GM21529 (cell line): ENCODE measurements around the gene TMEM101.
"Not testable (repeated sequence)": the region's sequence is repeated elsewhere in the genome, so short reads cannot be mapped to it uniquely, and the experiment has no call there.

ENCODE experiments used
- ATAC-seq: cut with Tn5 transposase; IDR thresholded peaks from one replicate; pipeline ENCODE4 v1.9.1; 2021; ENCODE audit not compliant: unreplicated experiment

The TMEM101 gene

DNA sequence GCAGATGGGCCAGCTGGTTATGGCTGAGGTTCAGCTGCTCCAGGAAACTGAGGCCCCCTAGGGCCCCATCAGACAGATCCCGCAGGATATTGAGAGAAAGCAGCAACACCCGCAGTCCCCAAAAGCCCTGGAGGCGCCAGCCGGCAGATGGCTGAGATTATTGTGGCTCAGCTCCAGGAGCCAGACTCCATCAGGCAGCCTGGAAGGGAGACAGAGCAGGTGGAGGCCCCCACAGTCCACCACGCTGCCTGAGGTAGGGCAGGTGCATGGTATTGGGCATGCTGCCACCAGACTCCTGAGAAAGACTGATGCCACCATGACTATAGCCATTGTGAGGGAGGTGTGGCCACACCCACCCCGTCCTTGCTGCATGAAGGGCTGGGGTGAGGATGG is 9.5 kb upstream of the TMEM101 start:
- ATAC-seq, result no peak

DNA sequence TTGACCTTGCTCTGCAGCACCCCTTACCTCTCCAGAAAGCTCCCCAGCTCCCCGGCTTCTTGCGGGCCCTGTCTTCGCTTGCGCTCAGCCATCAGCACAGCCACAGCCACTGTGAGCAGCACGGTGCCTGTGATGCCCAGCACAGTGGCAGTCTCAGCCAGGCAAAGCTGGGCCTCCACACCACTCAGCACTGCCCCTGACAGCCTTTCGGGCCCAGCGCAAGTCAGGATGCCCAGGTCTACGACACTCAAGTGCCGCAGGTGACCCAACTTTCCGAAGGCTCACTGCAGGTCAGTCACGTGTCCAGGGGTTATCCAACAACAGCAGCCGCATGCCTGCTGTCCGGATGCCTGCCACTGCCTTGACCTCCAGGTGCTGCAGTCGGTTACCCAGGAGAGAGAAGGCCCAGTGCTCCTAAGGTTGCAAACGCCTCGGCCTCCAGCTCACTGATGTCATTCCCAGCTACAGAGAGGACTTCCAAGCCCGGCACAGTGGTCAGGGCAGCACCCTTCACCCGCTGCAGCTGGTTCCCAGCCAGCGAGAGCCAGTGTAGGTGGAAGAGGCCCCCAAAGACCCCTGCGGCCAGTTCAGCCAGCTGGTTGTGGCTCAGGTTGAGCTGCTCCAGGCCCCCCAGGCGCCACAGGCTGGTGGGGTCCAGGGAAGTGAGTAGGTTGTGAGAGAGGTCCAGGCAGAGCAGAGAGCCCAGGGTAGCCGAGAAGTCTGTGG is 8.9 kb upstream of the TMEM101 start:
- ATAC-seq, result no peak

DNA sequence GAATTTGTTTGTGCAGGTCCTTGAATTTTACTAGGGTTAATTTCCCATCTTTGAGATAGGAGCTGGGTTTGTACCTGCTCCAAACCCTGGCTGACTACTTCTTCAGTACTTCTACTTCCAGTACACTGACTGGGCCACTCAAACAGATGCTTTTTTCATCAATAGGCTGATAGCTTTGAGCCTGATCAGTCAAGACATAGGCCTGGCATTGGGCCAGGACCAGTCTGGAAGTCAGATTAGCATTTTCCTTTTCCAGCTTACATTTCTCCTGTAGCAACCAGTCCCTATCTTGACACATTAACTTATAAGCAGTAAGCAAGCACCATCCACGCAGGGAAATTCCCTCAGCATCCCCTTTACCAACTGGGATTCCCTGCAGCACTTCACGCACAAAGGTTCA is 7.5 kb upstream of the TMEM101 start:
- no peak for ATAC-seq

DNA sequence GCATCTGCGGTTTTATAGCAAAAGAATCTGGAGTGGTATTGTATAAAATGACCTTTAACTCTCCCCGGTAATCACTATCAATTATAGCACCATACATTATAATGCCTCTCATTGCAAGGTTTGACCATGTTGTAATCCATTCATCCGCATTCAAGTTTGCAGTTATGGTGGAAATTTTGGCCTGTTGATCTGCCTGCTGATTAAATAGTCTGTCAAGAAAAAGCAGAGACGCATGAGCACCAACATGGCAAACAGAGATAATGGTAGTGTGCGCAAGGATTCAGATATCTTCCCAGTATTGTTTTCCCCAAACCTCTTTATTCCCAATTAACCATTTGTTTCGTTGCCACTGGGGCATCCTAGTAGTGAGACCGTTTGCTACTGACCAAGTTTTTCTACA is 6.5 kb upstream of the TMEM101 start:
- not testable (repeated sequence) for ATAC-seq

DNA sequence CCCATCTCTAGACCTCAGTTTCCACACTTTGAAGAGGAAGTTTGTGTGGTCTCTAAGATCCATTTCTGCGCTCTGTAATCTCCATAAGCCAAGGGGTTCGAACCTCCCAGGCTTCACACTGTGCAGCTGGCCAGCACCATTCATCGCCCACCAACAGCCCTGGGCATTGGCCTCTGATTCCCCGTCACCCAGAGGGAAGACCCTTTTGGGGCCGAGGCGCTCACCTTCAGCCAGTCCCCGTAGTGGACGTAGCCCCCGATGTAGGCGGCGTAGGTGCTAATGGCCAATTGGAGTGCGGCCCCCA is 678 bp downstream of the TMEM101 start:
- no peak for ATAC-seq

DNA sequence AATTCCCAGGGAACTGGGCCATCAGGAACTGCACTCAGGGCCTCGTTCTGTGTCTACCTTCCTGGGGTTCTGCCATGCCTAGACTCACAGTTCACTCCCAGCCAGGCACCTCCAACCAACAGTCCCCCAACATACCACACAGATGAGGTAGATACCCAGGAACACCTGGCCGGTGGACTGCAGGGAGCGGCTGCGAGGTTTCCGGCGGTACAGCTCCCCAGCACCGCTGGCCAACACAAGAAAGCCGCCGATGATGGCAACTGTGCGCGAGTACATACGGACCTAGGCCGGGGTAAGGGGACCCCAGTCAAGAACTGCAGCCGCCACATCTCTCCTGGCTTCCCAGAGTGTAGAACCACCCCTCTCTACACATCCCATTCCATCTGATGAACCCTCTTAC is 1.9 kb downstream of the TMEM101 start:
- ATAC-seq, result no peak

DNA sequence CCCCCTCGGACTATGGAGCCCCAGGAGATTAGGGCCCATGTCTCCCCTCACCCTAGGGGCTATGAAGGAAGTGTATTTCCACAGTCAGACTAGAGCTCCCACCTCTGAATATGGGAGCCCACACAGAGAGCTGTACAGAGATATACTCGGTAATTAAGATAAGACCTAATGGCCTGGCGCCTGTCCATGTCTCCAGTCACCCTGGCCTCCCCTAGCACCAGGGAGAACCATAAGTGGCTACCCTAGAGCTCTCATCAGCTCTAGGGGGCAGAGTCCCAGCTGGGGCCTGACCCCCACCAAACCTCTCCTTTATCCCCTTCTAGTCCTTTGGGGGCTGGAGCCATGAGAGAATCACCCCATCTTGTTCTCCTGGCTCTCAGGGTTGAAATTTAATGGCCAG is 2.4 kb downstream of the TMEM101 start:
- no peak for ATAC-seq

DNA sequence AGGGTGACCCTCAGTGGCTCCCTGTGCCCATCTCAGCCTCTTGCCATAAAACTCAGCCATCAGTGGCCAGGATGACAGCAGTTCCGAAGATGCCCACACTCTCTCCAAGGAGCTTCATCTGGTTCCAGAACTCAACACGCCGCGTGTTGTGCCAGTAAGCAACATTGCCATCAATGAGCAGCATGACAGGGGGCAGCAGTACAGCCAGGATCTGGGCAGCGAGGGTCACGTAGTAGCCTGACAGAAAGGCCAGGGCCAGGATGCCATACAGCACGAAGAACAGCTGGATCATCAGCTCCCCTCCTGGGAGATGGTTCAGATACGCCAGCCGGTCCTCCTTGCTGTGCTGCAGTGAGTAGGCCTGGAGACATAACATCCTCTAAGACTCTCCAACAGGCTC is 2.9 kb downstream of the TMEM101 start:
- no peak for ATAC-seq

DNA sequence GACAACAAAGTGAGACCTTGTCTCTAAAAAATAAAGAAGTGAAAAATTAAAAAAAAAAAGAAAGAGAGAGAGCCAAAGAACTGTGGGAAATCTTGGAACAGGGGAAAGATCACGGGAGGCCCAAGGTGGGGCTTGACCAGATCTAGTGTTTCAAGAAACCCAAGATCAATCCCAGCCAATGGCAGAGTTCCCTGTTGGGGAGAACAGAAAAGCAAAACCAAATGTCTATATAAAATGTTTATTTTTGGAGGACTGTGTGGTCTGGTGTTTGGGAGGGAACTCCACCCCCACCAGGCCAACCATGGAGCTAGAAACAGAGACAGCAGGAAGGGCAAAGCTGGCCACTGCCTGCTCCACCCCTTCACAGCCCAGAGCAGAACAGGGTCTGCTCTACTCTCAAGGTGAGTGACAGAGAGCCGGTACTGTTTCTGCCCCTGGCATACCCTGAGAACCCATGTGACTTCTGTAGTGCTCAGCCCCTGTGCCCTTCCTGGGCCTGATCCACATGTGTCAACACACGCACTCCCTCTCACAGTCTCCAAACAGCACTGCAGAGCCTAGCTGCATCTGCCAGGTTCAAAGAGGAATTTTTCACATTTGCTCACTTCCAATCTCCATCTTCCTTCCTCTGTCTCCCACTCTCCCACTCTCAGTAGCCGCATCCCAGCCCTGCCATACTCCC is 3.7 kb downstream of the TMEM101 start:
- no peak for ATAC-seq

DNA sequence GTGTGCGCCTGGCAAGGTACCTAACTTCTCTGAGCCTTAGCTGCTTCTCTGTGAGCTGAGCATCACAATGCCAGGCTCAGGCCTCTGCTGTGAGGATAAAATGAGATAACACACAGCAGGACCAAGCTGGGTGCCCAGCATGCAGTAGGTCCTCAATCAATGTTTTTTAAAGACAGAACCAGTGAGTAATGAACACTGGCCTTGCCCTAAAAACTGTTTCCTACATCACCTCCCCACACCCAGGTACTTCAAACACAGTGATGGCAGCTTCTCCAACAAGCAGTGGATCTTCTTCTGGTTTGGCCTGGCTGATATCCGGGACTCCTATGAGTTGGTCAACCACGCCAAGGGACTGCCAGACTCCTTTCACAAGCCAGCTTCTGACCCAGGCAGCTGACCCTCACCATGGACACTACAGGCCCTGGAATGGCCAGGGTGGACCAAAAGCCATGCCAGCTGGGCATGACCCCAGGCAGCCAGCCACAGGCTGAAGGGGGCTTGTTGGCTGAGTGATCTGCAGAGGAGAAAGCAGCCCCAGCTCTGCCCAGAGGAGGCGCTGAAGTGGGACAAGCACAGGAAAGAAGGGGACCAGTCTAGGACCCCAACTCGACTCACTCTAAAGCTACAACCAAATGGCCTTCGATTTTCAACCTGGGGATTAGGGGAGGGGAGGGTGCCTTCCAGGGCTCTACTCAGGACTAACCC is 6.4 kb downstream of the TMEM101 start:
- no peak for ATAC-seq

DNA sequence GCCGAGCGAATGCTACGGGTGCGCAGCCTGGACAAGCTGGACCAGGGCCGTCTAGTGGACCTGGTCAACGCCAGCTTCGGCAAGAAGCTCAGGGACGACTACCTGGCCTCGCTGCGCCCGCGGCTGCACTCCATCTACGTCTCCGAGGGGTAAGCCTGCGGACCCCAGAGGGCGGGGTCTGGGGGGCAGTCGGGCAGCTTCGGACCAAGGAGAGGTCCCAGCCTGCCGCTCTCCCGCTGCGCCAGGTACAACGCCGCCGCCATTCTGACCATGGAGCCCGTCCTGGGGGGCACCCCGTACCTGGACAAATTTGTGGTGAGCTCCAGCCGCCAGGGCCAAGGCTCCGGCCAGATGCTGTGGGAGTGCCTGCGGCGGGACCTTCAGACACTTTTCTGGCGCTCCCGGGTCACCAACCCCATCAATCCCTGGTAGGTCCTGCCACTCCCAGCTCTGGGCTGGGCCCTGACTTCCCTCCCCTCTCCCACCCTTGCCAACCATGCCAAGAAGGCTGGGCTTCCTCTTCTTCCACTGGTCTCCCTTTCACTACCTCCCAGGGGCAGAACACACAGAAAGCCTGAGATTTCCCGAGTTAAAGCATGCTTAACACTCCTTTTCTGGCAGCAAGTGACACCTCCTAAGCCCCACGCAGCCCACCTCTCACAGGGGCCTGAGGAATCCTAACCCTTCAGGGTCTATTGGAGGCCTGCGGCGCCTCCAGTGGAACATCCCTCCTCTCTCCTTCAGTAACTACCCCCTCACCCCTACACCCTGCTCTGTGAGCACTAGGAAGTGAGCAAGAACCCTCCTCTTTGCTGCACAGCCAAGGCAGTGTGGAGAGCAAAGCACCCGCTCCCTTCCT is 7.2 kb downstream of the TMEM101 start:
- no peak for ATAC-seq

DNA sequence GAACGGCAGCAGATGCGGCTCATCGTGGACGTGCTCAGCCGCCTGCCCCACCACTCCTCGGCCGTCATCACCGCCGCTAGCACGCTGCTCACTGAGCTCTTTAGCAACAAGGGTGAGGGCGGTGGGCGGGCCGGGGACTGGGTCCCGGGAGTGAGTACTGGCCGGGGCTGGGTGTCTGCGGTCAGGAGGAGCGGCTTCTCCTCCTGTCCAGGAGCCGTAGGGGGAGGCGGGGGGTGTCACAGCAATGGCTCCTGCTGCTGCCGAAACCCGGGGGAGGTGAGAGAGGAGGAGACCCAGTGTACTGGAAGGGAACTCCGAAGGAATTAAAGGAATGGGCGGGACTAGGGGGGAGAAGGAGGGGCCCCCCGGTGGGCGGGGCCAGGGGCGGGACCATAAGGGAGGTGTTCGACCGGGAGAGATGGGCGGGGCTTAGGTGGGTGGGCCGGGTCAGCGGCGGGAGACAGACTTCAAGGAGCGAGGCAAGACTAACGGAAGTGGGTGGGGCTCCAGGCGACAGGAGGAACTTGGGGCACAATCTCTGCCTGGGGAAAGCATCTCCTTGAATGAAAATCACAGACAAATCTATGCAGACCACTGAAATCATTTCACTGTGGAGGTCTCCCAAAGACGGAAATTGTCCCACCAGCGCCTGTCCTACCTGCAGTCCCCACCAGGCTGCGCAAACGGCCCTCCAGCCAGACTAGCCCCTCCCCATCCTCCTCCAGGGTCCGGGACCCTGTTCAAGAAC is 8.0 kb downstream of the TMEM101 start:
- peak; percentile 67 for ATAC-seq

DNA sequence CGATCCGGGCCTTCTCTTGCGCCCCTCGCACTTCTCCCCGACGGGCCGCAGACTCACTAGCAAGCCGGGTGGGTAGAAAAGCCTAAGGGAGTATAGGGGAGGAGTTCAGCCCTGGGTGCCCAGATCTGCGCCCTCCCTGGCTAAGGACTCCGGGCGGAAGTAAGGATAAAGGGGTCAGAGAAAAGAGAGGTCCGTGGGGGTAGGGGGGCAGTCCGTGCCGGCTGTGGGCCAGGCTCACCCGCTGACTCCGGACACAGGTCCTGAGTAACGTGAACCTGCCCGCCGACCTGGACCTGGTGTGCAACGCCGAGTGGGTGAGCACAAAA is 8.5 kb downstream of the TMEM101 start:
- peak; percentile 18 for ATAC-seq

DNA sequence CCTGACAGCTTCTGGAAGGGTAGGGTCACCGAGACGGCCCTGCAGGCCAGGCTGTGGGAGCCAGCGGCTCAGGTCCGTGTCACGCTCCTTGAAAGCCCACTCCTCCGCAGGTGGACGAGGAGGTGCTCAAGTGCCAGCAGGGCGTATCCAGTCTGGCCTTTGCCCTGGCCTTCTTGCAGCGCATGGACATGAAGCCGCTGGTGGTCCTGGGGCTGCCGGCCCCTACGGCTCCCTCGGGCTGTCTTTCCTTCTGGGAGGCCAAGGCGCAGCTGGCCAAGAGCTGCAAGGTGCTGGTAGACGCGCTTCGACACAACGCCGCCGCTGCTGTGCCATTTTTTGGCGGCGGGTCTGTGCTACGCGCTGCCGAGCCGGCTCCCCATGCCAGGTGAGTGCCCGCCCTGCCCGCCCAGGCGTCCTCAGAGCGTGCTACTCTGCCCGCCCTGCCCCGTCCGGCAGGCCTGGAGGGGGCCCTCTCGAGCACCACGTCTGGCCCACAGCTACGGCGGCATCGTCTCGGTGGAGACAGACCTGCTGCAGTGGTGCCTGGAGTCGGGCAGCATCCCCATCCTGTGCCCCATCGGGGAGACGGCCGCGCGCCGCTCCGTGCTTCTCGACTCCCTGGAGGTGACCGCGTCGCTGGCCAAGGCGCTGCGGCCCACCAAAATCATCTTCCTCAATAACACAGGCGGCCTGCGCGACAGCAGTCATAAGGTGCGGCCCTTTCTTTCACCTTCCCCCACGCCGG is 9.1 kb downstream of the TMEM101 start:
- no peak for ATAC-seq

DNA sequence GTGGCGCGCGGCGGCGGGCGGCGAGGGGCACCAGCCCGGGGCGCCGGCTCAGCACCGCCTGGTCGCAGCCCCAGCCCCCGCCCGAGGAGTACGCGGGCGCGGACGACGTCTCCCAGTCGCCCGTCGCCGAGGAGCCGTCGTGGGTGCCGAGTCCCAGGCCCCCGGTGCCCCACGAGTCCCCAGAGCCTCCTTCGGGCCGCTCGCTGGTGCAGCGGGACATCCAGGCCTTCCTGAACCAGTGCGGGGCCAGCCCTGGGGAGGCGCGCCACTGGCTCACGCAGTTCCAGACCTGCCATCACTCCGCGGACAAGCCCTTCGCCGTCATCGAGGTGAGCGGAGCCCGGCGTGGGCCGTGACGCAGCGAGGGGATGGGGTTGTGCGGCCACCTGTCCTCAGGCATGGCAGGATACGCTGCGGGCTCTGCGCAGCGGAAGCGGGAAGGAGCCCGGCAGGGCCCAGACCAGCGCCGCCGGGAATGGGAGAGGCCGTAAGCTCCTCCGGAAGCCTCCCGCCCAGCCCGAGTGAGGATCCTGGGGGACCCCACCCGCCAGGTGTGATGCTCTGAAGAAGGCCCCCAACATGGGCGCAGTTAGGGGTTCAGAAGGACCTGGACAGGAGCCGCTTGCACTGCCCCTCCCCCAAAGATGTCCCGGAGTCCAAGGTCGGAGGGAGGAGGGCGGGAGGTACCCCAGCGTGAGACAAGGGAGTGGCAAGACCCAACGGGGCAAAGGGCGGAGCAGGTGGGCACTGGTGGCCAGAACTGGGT is 9.8 kb downstream of the TMEM101 start:
- ATAC-seq, result no peak

DNA sequence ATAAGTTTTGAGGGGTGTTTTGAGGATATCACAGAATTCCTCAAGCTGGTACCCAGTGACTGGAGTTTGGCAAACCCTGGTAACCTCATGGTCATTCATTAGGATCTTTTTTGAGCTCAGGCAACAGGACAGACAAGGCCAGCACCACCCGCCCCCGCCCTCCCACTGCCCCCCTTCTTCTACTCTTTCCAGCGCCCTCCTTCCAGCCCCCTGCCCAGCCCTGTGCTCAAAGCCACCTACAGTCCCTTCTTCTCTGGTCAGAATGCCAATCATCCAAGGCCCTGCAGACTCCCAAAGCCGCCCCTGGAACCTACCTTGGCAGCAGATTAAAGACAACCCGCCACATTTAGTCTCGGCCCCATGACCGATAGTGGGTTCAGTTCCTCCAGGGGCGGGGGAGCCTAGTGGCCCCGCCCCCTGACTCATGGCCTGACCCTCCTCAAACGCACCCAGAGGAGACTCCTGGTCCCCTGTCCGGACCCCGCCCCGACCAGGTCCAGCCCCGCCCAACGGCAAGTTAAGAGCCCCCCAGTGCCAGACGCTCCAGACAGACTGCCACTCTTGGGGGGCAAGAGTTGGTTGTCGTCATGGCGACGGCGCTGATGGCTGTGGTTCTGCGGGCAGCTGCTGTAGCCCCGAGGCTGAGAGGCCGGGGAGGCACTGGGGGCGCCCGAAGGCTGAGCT is 10.5 kb downstream of the TMEM101 start, which contains the start of gene NAGS:
Gene NAGS, plus strand, starts transcription at position 546 of the 684 bp plus-strand sequence. Its CDS starts 42 bp downstream, at position 588.
- no peak for ATAC-seq

DNA sequence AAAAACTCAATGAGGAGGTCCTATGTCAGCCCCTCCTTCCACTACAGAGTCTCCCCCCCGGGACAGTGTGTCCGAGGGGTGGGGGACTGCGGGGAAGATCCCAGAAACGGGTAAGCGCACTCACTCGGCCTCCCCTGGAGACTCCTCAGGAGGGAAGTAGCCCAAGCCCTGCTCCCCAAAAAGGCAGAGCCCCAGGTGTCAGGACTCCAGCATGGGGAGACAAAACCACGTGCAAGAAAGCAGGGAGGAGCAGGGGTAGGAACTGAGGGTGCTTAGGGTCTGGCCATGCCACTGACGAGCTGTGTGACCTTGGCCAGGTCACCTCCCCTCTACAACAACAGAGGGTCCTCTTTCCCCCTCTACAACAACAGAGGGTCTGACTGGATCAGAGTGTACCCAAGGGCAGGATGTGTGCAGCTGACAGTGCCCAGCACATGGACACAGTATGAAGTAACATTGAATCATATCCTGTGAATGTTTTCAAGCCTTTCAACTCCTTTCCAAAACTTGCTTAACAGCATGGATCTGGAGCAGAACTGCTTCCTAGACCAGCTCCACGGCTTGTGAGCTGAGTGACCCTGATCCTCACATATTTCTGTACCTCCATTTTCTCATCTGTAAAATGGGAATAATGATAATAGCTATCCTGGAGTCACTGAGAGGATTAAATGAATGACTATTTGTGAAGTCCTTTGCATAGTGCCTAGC is 12.5 kb downstream of the TMEM101 start:
- no peak for ATAC-seq

DNA sequence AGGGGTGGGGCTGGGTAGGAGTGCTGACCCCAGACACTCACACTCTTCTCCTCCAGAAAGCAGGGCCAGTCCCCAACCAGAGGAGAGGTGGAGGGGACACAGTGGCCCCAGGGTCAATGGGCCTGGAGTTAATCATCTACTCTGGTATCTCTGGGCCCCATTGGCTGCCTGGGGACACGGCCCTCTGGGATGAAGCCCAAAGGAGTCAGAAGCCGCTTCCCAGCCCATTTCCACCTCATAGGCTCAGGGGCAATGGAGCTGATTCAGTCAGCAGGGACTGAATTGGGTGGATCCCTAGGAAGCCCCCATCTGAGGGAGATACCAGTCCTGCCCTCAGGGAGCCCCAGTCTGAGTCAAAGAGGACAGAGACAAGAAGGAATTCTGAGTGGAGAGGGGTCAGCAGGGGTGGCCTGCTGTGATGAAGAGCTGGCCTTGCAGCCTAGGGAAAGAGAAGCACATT is 13.3 kb downstream of the TMEM101 start:
- no peak for ATAC-seq
